Measurements from ENCODE around the gene BTBD8.

GRCh38 chr1:92169214-92170005 lies 89.3 kb downstream of the BTBD8 start:
- TF ChIP-seq CTCF (conservative IDR thresholded peaks at IDR 0.05 in 1 of 2, IDR thresholded peaks at IDR 0.05 in 1 of 2; ENCODE audit: extremely low read depth in 1 of 2, insufficient read depth in 1 of 2, low read depth in 1 of 2, low read length in 2 of 2) (no peak), EZH2 (IDR thresholded peaks at IDR 0.05; ENCODE audit: borderline replicate concordance, low read length) (no peak)
